K562 (cell line): ENCODE data around the gene ZNF124. TPM values are rescaled to one million over a fixed set of nuclear protein-coding genes. Genes with fewer than 3 reads are reported as not detected.
A peak's percentile ranks its signal among the peaks of the same experiment; 100 is the strongest.

Source experiments
- ASH1L ChIP-seq: fragments of 450-650 bp; IDR thresholded peaks from 2 replicates; pipeline ENCODE4 v1.6.1; 2018; ENCODE audit warnings: borderline replicate concordance, mild to moderate bottlenecking, low read depth; ENCODE audit not compliant: partially characterized antibody
- CREBBP ChIP-seq: IDR thresholded peaks from one replicate; pipeline ENCODE4 v1.6.1; 2012; ENCODE audit warnings: low read depth, mild to moderate bottlenecking, control low read depth, inconsistent platforms, low read length
- GTF2B ChIP-seq: IDR thresholded peaks from 2 replicates; pipeline ENCODE4 v1.6.1; 2011; ENCODE audit not compliant: insufficient read length; ENCODE audit errors: extremely low read depth
- KDM2B ChIP-seq: fragments of 250-450 bp; sonication (Bioruptor Pico); IDR thresholded peaks from 2 replicates; pipeline ENCODE4 v1.8.0; 2021; ENCODE audit warnings: mild to moderate bottlenecking, moderate library complexity
- MBD2 ChIP-seq: sonication (generic); IDR thresholded peaks from 2 replicates; pipeline ENCODE4 v1.6.1; 2016; ENCODE audit warnings: low read depth, borderline replicate concordance
- MYC ChIP-seq, 2 experiments: fragments of 250-450 bp in 1 of 2; sonication (Bioruptor Pico) in 1 of 2; IDR thresholded peaks; 2 replicates each; pipeline versions ENCODE4 v1.5.1 to v1.6.1; 2012 to 2021; ENCODE audit warnings: low read depth in 2 of 2, borderline replicate concordance in 1 of 2, improper control_type of control experiment in 1 of 2, low read length in 1 of 2, mild to moderate bottlenecking in 1 of 2, moderate library complexity in 1 of 2
- PTRF ChIP-seq: fragments of 450-650 bp; IDR thresholded peaks from 2 replicates; pipeline ENCODE4 v1.6.1; 2016; ENCODE audit warnings: mild to moderate bottlenecking, missing genetic modification characterization, missing compliant biosample characterization
- RERE ChIP-seq: sonication (generic); formaldehyde crosslinking; IDR thresholded peaks from 2 replicates; pipeline ENCODE4 v1.8.0; 2023; ENCODE audit warnings: missing genetic modification reagents, mild to moderate bottlenecking, borderline replicate concordance
- ZNF512 ChIP-seq: IDR thresholded peaks from 2 replicates; pipeline ENCODE4 v1.6.1; 2016; ENCODE audit warnings: missing genetic modification characterization, missing compliant biosample characterization
- polyA plus RNA-seq, 8 experiments: library from polyadenylated mRNA; depleted of rRNA in 4 of 8; stranded (reverse) in 5 of 8; unstranded in 3 of 8; fragments of >200 nt; fragmentation: Nextera tagmentation in 2 of 8; fragmentation: Illumina TruSeq in 1 of 8; extraction: Ambion mirVana in 2 of 8; extraction: Trizol in 1 of 8; gene quantifications; 2 replicates each; pipeline versions ENCODE4 v1.2.1 to v1.2.3, GENCODE V29; 2011 to 2014; ENCODE audit warnings: inconsistent platforms in 1 of 8, missing spikeins in 1 of 8
- total RNA-seq, 7 experiments: library from RNA; depleted of rRNA in 6 of 7; stranded (reverse); fragments of >200 nt in 6 of 7; fragmentation: Illumina TruSeq in 2 of 7; extraction: Trizol in 2 of 7; gene quantifications; 2 replicates each; pipeline versions ENCODE4 v1.2.1 to v1.2.3, GENCODE V29; 2011 to 2021; ENCODE audit warnings: low replicate concordance in 1 of 7
- TF ChIP-seq, protein P1 (sequence below): sonication (generic); formaldehyde crosslinking; IDR thresholded peaks from 2 replicates; pipeline ENCODE4 v1.8.0; 2022; ENCODE audit warnings: mild to moderate bottlenecking, missing genetic modification reagents
- TF ChIP-seq, protein P2 (sequence below): fragments of 250-450 bp; sonication (Bioruptor Pico); IDR thresholded peaks from 2 replicates; pipeline ENCODE4 v1.6.1; 2021; ENCODE audit warnings: mild to moderate bottlenecking
- TF ChIP-seq, protein P3 (sequence below): IDR thresholded peaks from 2 replicates; pipeline ENCODE4 v1.6.1; 2011; ENCODE audit warnings: borderline replicate concordance, low read depth, mild to moderate bottlenecking, moderate library complexity, low read length; ENCODE audit not compliant: insufficient read depth, poor library complexity, severe bottlenecking
- TF ChIP-seq, protein P4 (sequence below): fragments of 250-450 bp; sonication (Bioruptor Pico); IDR thresholded peaks from 2 replicates; pipeline ENCODE4 v1.8.0; 2022; ENCODE audit warnings: moderate library complexity, mild to moderate bottlenecking, inconsistent platforms

ZNF124 gene
- total and polyA plus RNA-seq, 9 of the 15 experiments (the other 6 are each of a cell fraction or from before 2014, with no cell fraction given) = 7.6 to 71.5 (median 20.2) TPM

GRCh38 chr1:247210376-247211117 lies 38.7 kb upstream of the ZNF124 start (continued):
- TF ChIP-seq RERE (CRISPR knock-in tag) (no peak), ZNF512 (tag) (no peak), ASH1L (peak; percentile 86), PTRF (tag) (no peak), MBD2 (peak; percentile 93), GTF2B (no peak), CREBBP (no peak), MYC (IDR thresholded peaks at IDR 0.05; ENCODE audit: low read depth, low read length) (peak; percentile 11; the same call in 1 of the 2 replicates), MYC (CRISPR knock-in tag; IDR thresholded peaks at IDR 0.05; ENCODE audit: borderline replicate concordance, low read depth) (no peak), KDM2B (no peak)
- TF ChIP-seq, protein P1, sequence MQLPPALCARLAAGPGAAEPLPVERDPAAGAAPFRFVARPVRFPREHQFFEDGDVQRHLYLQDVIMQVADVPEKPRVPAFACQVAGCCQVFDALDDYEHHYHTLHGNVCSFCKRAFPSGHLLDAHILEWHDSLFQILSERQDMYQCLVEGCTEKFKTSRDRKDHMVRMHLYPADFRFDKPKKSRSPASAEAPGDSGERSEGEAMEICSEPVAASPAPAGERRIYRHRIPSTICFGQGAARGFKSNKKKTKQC (CRISPR knock-in tag) = peak; percentile 72
- TF ChIP-seq, protein P2, sequence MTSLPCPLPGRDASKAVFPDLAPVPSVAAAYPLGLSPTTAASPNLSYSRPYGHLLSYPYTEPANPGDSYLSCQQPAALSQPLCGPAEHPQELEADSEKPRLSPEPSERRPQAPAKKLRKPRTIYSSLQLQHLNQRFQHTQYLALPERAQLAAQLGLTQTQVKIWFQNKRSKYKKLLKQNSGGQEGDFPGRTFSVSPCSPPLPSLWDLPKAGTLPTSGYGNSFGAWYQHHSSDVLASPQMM = no peak
- TF ChIP-seq, protein P3, sequence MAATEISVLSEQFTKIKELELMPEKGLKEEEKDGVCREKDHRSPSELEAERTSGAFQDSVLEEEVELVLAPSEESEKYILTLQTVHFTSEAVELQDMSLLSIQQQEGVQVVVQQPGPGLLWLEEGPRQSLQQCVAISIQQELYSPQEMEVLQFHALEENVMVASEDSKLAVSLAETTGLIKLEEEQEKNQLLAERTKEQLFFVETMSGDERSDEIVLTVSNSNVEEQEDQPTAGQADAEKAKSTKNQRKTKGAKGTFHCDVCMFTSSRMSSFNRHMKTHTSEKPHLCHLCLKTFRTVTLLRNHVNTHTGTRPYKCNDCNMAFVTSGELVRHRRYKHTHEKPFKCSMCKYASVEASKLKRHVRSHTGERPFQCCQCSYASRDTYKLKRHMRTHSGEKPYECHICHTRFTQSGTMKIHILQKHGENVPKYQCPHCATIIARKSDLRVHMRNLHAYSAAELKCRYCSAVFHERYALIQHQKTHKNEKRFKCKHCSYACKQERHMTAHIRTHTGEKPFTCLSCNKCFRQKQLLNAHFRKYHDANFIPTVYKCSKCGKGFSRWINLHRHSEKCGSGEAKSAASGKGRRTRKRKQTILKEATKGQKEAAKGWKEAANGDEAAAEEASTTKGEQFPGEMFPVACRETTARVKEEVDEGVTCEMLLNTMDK = no peak
- TF ChIP-seq, protein P4, sequence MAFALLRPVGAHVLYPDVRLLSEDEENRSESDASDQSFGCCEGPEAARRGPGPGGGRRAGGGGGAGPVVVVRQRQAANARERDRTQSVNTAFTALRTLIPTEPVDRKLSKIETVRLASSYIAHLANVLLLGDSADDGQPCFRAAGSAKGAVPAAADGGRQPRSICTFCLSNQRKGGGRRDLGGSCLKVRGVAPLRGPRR (CRISPR knock-in tag) = no peak
